ENCODE measurements around the gene DFFA. TPM values are rescaled to one million over a fixed set of nuclear protein-coding genes. Genes with fewer than 3 reads are reported as not detected.

The DFFA gene, protein sequence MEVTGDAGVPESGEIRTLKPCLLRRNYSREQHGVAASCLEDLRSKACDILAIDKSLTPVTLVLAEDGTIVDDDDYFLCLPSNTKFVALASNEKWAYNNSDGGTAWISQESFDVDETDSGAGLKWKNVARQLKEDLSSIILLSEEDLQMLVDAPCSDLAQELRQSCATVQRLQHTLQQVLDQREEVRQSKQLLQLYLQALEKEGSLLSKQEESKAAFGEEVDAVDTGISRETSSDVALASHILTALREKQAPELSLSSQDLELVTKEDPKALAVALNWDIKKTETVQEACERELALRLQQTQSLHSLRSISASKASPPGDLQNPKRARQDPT
- 10 to 100 TPM in 3 of 4 donors, 1 to 10 TPM in 1; 8.9 to 30.3 (median 17.2) TPM for polyA plus RNA-seq
- long read RNA-seq, donor 1 = 0 reads
- long read RNA-seq, donor 2, full-length matches to known transcripts = 9 of 9 reads
- long read RNA-seq, donor 2, partial matches to known transcripts = 0 of 9 reads
- long read RNA-seq, donor 2, other reads (novel, unspliced or antisense) = 0 of 9 reads
- long read RNA-seq, donor 3, full-length matches to known transcripts = 17 of 17 reads
- long read RNA-seq, donor 3, partial matches to known transcripts = 0 of 17 reads
- long read RNA-seq, donor 3, other reads (novel, unspliced or antisense) = 0 of 17 reads
- long read RNA-seq, donor 4 = 0 reads
- long read RNA-seq, donor 5, full-length matches to known transcripts = 4 of 4 reads
- long read RNA-seq, donor 5, partial matches to known transcripts = 0 of 4 reads
- long read RNA-seq, donor 5, other reads (novel, unspliced or antisense) = 0 of 4 reads
- long read RNA-seq, donor 6, full-length matches to known transcripts = 7 of 18 reads
- long read RNA-seq, donor 6, partial matches to known transcripts = 11 of 18 reads
- long read RNA-seq, donor 6, other reads (novel, unspliced or antisense) = 0 of 18 reads
- long read RNA-seq, donor 7 = 0 reads
- long read RNA-seq, donor 8, full-length matches to known transcripts = 5 of 5 reads
- long read RNA-seq, donor 8, partial matches to known transcripts = 0 of 5 reads
- long read RNA-seq, donor 8, other reads (novel, unspliced or antisense) = 0 of 5 reads
- long read RNA-seq, donor 9, full-length matches to known transcripts = 3 of 3 reads
- long read RNA-seq, donor 9, partial matches to known transcripts = 0 of 3 reads
- long read RNA-seq, donor 9, other reads (novel, unspliced or antisense) = 0 of 3 reads
- long read RNA-seq, donor 10, full-length matches to known transcripts = 22 of 22 reads
- long read RNA-seq, donor 10, partial matches to known transcripts = 0 of 22 reads
- long read RNA-seq, donor 10, other reads (novel, unspliced or antisense) = 0 of 22 reads

- FAIRE-seq (no peak), DNase-seq (peak; percentile 96 to 98)
- WGBS, 3 donors = 1% methylated on average over 58 to 59 of the region's 59 CpGs
- no peaks in the 10 kb centered on the region for H3K9me3 ChIP-seq (ENCODE audit: control insufficient read depth in 2 of 2, insufficient read depth in 1 of 2, low read depth in 1 of 2, low read length in 1 of 2)
- peaks cover 0 to 17% (median 0%) of the 10 kb centered on the region in 3 donors for H3K36me3 ChIP-seq (ENCODE audit: control insufficient read depth in 3 of 3, insufficient read depth in 2 of 3, low read depth in 1 of 3, low read length in 3 of 3)
- no peaks in the 10 kb centered on the region for H3K27me3 ChIP-seq (ENCODE audit: control insufficient read depth in 3 of 3, insufficient read depth in 3 of 3, low read length in 3 of 3)
- peak within 1 kb of the TSS; percentile 61 to 77 (median 75) for H3K4me3 ChIP-seq (ENCODE audit: low read depth in 1 of 3, low read length in 3 of 3)
- H3K27ac ChIP-seq (ENCODE audit: low read depth in 1 of 3, low read length in 2 of 3) = peak within 1 kb of the TSS; percentile 7 to 66 (median 64)
- H3K4me1 ChIP-seq (ENCODE audit: control insufficient read depth in 3 of 3, insufficient read depth in 2 of 3, low read depth in 1 of 3, low read length in 2 of 3) = peaks cover 0 to 12% (median 2%) of the 10 kb centered on the region in 3 donors
Observed at GRCh38 chr1:10472220-10473144, at the start of gene DFFA. Gene DFFA, minus strand, starts transcription at chr1:10472529. Its CDS starts 71 bp downstream, at chr1:10472458.

- Histone ChIP-seq H3K27me3 (ENCODE audit: control insufficient read depth in 3 of 3, insufficient read depth in 3 of 3, low read length in 3 of 3) (no peaks in the 10 kb centered on the region), H3K4me3 (ENCODE audit: low read depth in 1 of 3, low read length in 3 of 3) (no peak overlapping the region), H3K9me3 (ENCODE audit: control insufficient read depth in 2 of 2, insufficient read depth in 1 of 2, low read depth in 1 of 2, low read length in 1 of 2) (no peaks in the 10 kb centered on the region), H3K36me3 (ENCODE audit: control insufficient read depth in 3 of 3, insufficient read depth in 2 of 3, low read depth in 1 of 3, low read length in 3 of 3) (peaks cover 0 to 20% (median 0%) of the 10 kb centered on the region in 3 donors), H3K27ac (ENCODE audit: low read depth in 1 of 3, low read length in 2 of 3) (no peak overlapping the region), H3K4me1 (ENCODE audit: control insufficient read depth in 3 of 3, insufficient read depth in 2 of 3, low read depth in 1 of 3, low read length in 2 of 3) (peaks cover 0 to 4% (median 0%) of the 10 kb centered on the region in 3 donors)
- DNase-seq (no peak), FAIRE-seq (no peak)
- WGBS, 3 donors = 87 to 93% (median 91%) methylated on average over 8 of the region's 8 CpGs
Observed at GRCh38 chr1:10521537-10522157, 49.3 kb upstream of the DFFA start.

GRCh38 chr1:10520952-10521351, 48.6 kb upstream of the DFFA start:
- DNase-seq (no peak), FAIRE-seq (no peak)
- WGBS, 3 donors = 92 to 100% (median 94%) methylated on average over 1 of the region's 1 CpG
- Histone ChIP-seq H3K27me3 (ENCODE audit: control insufficient read depth in 3 of 3, insufficient read depth in 3 of 3, low read length in 3 of 3) (no peaks in the 10 kb centered on the region), H3K27ac (ENCODE audit: low read depth in 1 of 3, low read length in 2 of 3) (no peak overlapping the region), H3K9me3 (ENCODE audit: control insufficient read depth in 2 of 2, insufficient read depth in 1 of 2, low read depth in 1 of 2, low read length in 1 of 2) (no peaks in the 10 kb centered on the region), H3K4me3 (ENCODE audit: low read depth in 1 of 3, low read length in 3 of 3) (no peak overlapping the region), H3K4me1 (ENCODE audit: control insufficient read depth in 3 of 3, insufficient read depth in 2 of 3, low read depth in 1 of 3, low read length in 2 of 3) (peaks cover 0 to 7% (median 0%) of the 10 kb centered on the region in 3 donors), H3K36me3 (ENCODE audit: control insufficient read depth in 3 of 3, insufficient read depth in 2 of 3, low read depth in 1 of 3, low read length in 3 of 3) (peaks cover 0 to 20% (median 0%) of the 10 kb centered on the region in 3 donors)

DNA sequence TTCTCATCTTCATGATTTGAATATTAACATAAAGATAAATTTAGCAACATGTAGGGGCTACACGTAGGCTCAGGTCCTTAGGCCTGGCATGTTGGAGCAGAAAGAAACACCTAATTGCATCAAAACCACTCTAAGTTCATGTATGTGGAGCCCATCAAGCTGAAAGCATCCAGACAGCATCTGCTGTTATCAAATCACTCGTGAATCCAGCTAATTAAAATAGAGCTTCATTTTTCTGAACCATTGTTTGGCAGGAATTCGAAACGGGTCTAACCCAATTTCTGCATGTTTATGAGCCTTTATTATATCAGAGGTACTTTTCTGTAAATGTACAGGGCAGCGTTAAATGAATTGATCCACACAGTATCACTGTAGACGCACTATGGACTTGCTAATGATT, 48.2 kb upstream of the DFFA start:
- Histone ChIP-seq H3K36me3 (ENCODE audit: control insufficient read depth in 3 of 3, insufficient read depth in 2 of 3, low read depth in 1 of 3, low read length in 3 of 3) (peaks cover 0 to 19% (median 0%) of the 10 kb centered on the region in 3 donors), H3K27ac (ENCODE audit: low read depth in 1 of 3, low read length in 2 of 3) (no peak overlapping the region), H3K4me3 (ENCODE audit: low read depth in 1 of 3, low read length in 3 of 3) (no peak overlapping the region), H3K9me3 (ENCODE audit: control insufficient read depth in 2 of 2, insufficient read depth in 1 of 2, low read depth in 1 of 2, low read length in 1 of 2) (no peaks in the 10 kb centered on the region), H3K27me3 (ENCODE audit: control insufficient read depth in 3 of 3, insufficient read depth in 3 of 3, low read length in 3 of 3) (no peaks in the 10 kb centered on the region), H3K4me1 (ENCODE audit: control insufficient read depth in 3 of 3, insufficient read depth in 2 of 3, low read depth in 1 of 3, low read length in 2 of 3) (peaks cover 0 to 7% (median 0%) of the 10 kb centered on the region in 3 donors)
- WGBS, 3 donors = 92 to 95% (median 94%) methylated on average over 6 of the region's 6 CpGs
- DNase-seq = no peak
- FAIRE-seq = no peak

GRCh38 chr1:10519016-10519417, 46.7 kb upstream of the DFFA start:
- Histone ChIP-seq H3K4me3 (ENCODE audit: low read depth in 1 of 3, low read length in 3 of 3) (no peak overlapping the region), H3K9me3 (ENCODE audit: control insufficient read depth in 2 of 2, insufficient read depth in 1 of 2, low read depth in 1 of 2, low read length in 1 of 2) (no peaks in the 10 kb centered on the region), H3K27me3 (ENCODE audit: control insufficient read depth in 3 of 3, insufficient read depth in 3 of 3, low read length in 3 of 3) (no peaks in the 10 kb centered on the region), H3K27ac (ENCODE audit: low read depth in 1 of 3, low read length in 2 of 3) (no peak overlapping the region), H3K36me3 (ENCODE audit: control insufficient read depth in 3 of 3, insufficient read depth in 2 of 3, low read depth in 1 of 3, low read length in 3 of 3) (peaks cover 0 to 20% (median 0%) of the 10 kb centered on the region in 3 donors), H3K4me1 (ENCODE audit: control insufficient read depth in 3 of 3, insufficient read depth in 2 of 3, low read depth in 1 of 3, low read length in 2 of 3) (peaks cover 0 to 7% (median 0%) of the 10 kb centered on the region in 3 donors)
- no peak for FAIRE-seq
- DNase-seq = no peak
- WGBS, 3 donors = 63 to 77% (median 64%) methylated on average over 7 of the region's 7 CpGs

DNA sequence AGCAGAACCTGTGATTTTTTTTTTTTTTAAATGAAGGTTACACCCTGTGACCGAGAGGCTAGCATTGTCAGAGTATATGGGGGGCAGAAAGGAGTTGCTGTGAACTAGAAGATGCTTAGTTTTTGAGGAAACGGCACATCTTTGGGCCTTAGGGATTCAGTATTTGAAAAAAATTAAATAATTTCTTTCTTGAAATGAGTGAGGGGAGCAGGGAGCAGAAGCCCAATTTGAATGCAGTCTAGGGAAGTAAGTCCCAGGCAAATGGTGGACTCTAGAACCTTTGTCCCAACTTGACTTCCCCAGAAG, 45.3 kb upstream of the DFFA start:
- 93 to 100% (median 100%) methylated on average over 2 of the region's 2 CpGs for WGBS, 3 donors
- no peak overlapping the region for H3K4me3 ChIP-seq (ENCODE audit: low read depth in 1 of 3, low read length in 3 of 3)
- peaks cover 0 to 7% (median 0%) of the 10 kb centered on the region in 3 donors for H3K4me1 ChIP-seq (ENCODE audit: control insufficient read depth in 3 of 3, insufficient read depth in 2 of 3, low read depth in 1 of 3, low read length in 2 of 3)
- DNase-seq (no peak), FAIRE-seq (no peak)
- no peaks in the 10 kb centered on the region for H3K9me3 ChIP-seq (ENCODE audit: control insufficient read depth in 2 of 2, insufficient read depth in 1 of 2, low read depth in 1 of 2, low read length in 1 of 2)
- peaks cover 0 to 24% (median 0%) of the 10 kb centered on the region in 3 donors for H3K36me3 ChIP-seq (ENCODE audit: control insufficient read depth in 3 of 3, insufficient read depth in 2 of 3, low read depth in 1 of 3, low read length in 3 of 3)
- H3K27me3 ChIP-seq (ENCODE audit: control insufficient read depth in 3 of 3, insufficient read depth in 3 of 3, low read length in 3 of 3) = no peaks in the 10 kb centered on the region
- H3K27ac ChIP-seq (ENCODE audit: low read depth in 1 of 3, low read length in 2 of 3) = no peak overlapping the region
